ENCODE measurements around the gene ZNF175.

Gene ZNF175

GRCh38 chr19:51637362-51637978 lies 66.4 kb downstream of the ZNF175 start:
- DNase-seq = peak in 1 of 2 experiments; percentile 2

- no peak for DNase-seq
These were observed 68.8 kb downstream of the ZNF175 start for GRCh38 chr19:51639916-51640315.

- no peak for DNase-seq
These were observed 69.3 kb downstream of the ZNF175 start for GRCh38 chr19:51640386-51640785.

- DNase-seq = no peak
These were observed 70.6 kb downstream of the ZNF175 start for GRCh38 chr19:51641648-51642047.
